CD14-positive monocyte (primary cell): ENCODE measurements around the gene RAB11FIP4. TPM values are rescaled to one million over a fixed set of nuclear protein-coding genes. Genes with fewer than 3 reads are reported as not detected.
A peak's percentile ranks its signal among the peaks of the same experiment; 100 is the strongest.

ENCODE experiments used
- DNase-seq, 3 donors: peaks; one replicate each; pipeline ENCODE4 v3.0.0-alpha.2; 2011 to 2022
- H2AFZ ChIP-seq: 2 replicates; pipeline ENCODE4 v1.6.0; 2012; ENCODE audit warnings: mild to moderate bottlenecking, low read depth, low read length, inconsistent platforms; ENCODE audit not compliant: insufficient read depth, poor library complexity, severe bottlenecking
- H3K27ac ChIP-seq, 2 donors: 1 replicate in 1 of 2; 2 replicates in 1 of 2; pipeline ENCODE4 v1.5.1; 2012 to 2013; ENCODE audit warnings: low read length in 2 of 2, control low read depth in 1 of 2, inconsistent platforms in 1 of 2, low read depth in 1 of 2, mild to moderate bottlenecking in 1 of 2
- H3K27me3 ChIP-seq, 2 donors: one replicate each; pipeline versions ENCODE4 v1.6.0 to v1.6.1; 2011 to 2013; ENCODE audit warnings: low read length in 2 of 2; ENCODE audit not compliant: control insufficient read depth in 2 of 2, insufficient read depth in 2 of 2
- H3K36me3 ChIP-seq, 2 donors: replicated peaks in 1 of 2; 1 replicate in 1 of 2; 2 replicates in 1 of 2; pipeline versions ENCODE4 v1.5.1 to v1.6.1; 2012 to 2013; ENCODE audit warnings: low read length in 2 of 2, control low read depth in 1 of 2, inconsistent platforms in 1 of 2, mild to moderate bottlenecking in 1 of 2; ENCODE audit not compliant: insufficient read depth in 2 of 2, control insufficient read depth in 1 of 2
- H3K4me1 ChIP-seq, 2 donors: 1 replicate in 1 of 2; 2 replicates in 1 of 2; pipeline versions ENCODE4 v1.5.1 to v1.6.1; 2012 to 2013; ENCODE audit warnings: low read length in 2 of 2, control low read depth in 1 of 2, inconsistent platforms in 1 of 2, mild to moderate bottlenecking in 1 of 2, moderate library complexity in 1 of 2; ENCODE audit not compliant: insufficient read depth in 2 of 2, control insufficient read depth in 1 of 2
- H3K4me2 ChIP-seq: replicated peaks from 2 replicates; pipeline ENCODE3; 2012; ENCODE audit warnings: low read length, moderate library complexity, mild to moderate bottlenecking; ENCODE audit not compliant: poor library complexity, severe bottlenecking; ENCODE audit errors: extremely low read depth
- H3K4me3 ChIP-seq, 3 experiments: fragments of 200-600 bp in 1 of 3; sonication (generic) in 1 of 3; replicated peaks in 1 of 3; 1 replicate in 2 of 3; 2 replicates in 1 of 3; pipeline ENCODE4 v1.5.1; 2011 to 2013; ENCODE audit warnings: low read length in 3 of 3, mild to moderate bottlenecking in 3 of 3, control low read depth in 2 of 3, low read depth in 2 of 3, inconsistent platforms in 1 of 3, moderate library complexity in 1 of 3
- H3K79me2 ChIP-seq: 2 replicates; pipeline ENCODE4 v1.6.0; 2012; ENCODE audit warnings: mild to moderate bottlenecking, control low read depth, inconsistent platforms, low read length, moderate library complexity; ENCODE audit not compliant: insufficient read depth
- H3K9ac ChIP-seq: 2 replicates; pipeline ENCODE4 v1.6.0; 2017; ENCODE audit warnings: low read length, mild to moderate bottlenecking; ENCODE audit not compliant: insufficient read depth, poor library complexity, severe bottlenecking
- H3K9me3 ChIP-seq, 2 donors: replicated peaks in 1 of 2; 1 replicate in 1 of 2; 2 replicates in 1 of 2; pipeline versions ENCODE4 v1.5.1 to v1.6.1; 2012 to 2013; ENCODE audit warnings: low read length in 2 of 2, control low read depth in 1 of 2; ENCODE audit not compliant: control insufficient read depth in 1 of 2, insufficient read depth in 1 of 2
- H4K20me1 ChIP-seq: 2 replicates; pipeline ENCODE4 v1.6.0; 2012; ENCODE audit warnings: mild to moderate bottlenecking, low read length, control low read depth, moderate library complexity; ENCODE audit not compliant: insufficient read depth
- H3K27ac Mint-ChIP-seq, 7 donors: one replicate each; pipeline ENCODE4 v1.8.0; 2020; ENCODE audit warnings: mild to moderate bottlenecking in 7 of 7, mixed read lengths in 7 of 7, moderate library complexity in 6 of 7, inconsistent platforms in 2 of 7
- H3K27me3 Mint-ChIP-seq, 3 donors: one replicate each; pipeline ENCODE4 v1.8.0; 2021 to 2022; ENCODE audit warnings: low read depth in 3 of 3, mild to moderate bottlenecking in 3 of 3, mixed read lengths in 3 of 3, moderate library complexity in 3 of 3, inconsistent platforms in 1 of 3
- H3K36me3 Mint-ChIP-seq, 2 donors: one replicate each; pipeline ENCODE4 v1.8.0; 2020; ENCODE audit warnings: mixed read lengths in 2 of 2, inconsistent platforms in 1 of 2, mild to moderate bottlenecking in 1 of 2
- H3K4me1 Mint-ChIP-seq: one replicate; pipeline ENCODE4 v1.8.0; 2020; ENCODE audit warnings: mild to moderate bottlenecking, mixed read lengths
- H3K4me3 Mint-ChIP-seq, 2 donors: one replicate each; pipeline ENCODE4 v1.8.0; 2020; ENCODE audit warnings: mild to moderate bottlenecking in 2 of 2, mixed read lengths in 2 of 2, moderate library complexity in 1 of 2
- H3K9me3 Mint-ChIP-seq, 7 donors: one replicate each; pipeline ENCODE4 v1.8.0; 2020 to 2022; ENCODE audit warnings: mixed read lengths in 7 of 7, mild to moderate bottlenecking in 6 of 7, moderate library complexity in 6 of 7, inconsistent platforms in 2 of 7
- CTCF ChIP-seq: fragments of 200-600 bp; IDR thresholded peaks from one replicate; pipeline ENCODE4 v1.8.0; 2022; ENCODE audit warnings: antibody characterized with exemption, mild to moderate bottlenecking
- WGBS: methylation state at CpG from one replicate; pipeline ENCODE4 v1.1.5; 2013; ENCODE audit warnings: missing lambda C conversion rate; ENCODE audit not compliant: insufficient coverage; 5-methylcytosine and 5-hydroxymethylcytosine counted together
- intact Hi-C, 2 donors: fragments of 100-400 bp; cut with micrococcal nuclease; formaldehyde crosslinking; loops; one replicate each; pipeline versions ENCODE4 v1.15.0 to v1.15.1; 2023
- polyA plus RNA-seq, 3 donors: library from polyadenylated mRNA; depleted of rRNA in 1 of 3; unstranded in 2 of 3; stranded (reverse) in 1 of 3; fragments of 300-500 nt in 2 of 3; fragments of >200 nt in 1 of 3; fragmentation: Illumina TruSeq in 2 of 3; gene quantifications; 1 replicate in 2 of 3; 2 replicates in 1 of 3; pipeline ENCODE4 v1.2.3, GENCODE V29; 2012 to 2021

Gene RAB11FIP4
- polyA plus RNA-seq, 3 donors, result 10.4 to 21.9 (median 16.2) TPM

GRCh38 chr17:31580706-31581490 is 189.4 kb downstream of the RAB11FIP4 start:
- no peaks in the 10 kb centered on the region for H3K9me3 Mint-ChIP-seq
- H3K4me1 Mint-ChIP-seq, result peaks cover 68% of the 10 kb centered on the region
- no peaks in the 10 kb centered on the region for H3K79me2 ChIP-seq
- no peaks in the 10 kb centered on the region for H4K20me1 ChIP-seq
- peak overlapping the region in 1 of 3 experiments; percentile 49 for H3K4me3 ChIP-seq
- H3K9me3 ChIP-seq, result no peaks in the 10 kb centered on the region
- H2AFZ ChIP-seq, result peak overlapping the region; percentile 76
- H3K4me1 ChIP-seq, result peaks cover 65 to 71% of the 10 kb centered on the region in 2 donors
- H3K36me3 ChIP-seq, result no peaks in the 10 kb centered on the region
- peak; percentile 93 to 97 (median 95) for DNase-seq
- peaks cover 0 to 1% (median 0%) of the 10 kb centered on the region in 3 donors for H3K27me3 Mint-ChIP-seq
- 14% methylated on average over 15 of the region's 16 CpGs for WGBS
- H3K4me3 Mint-ChIP-seq, result peak overlapping the region in 1 of 2 donors; percentile 67
- H3K27ac Mint-ChIP-seq, result peak overlapping the region; percentile 93 to 98 (median 97)
- peaks cover 0 to 1% of the 10 kb centered on the region in 2 donors for H3K36me3 Mint-ChIP-seq
- intact Hi-C loops, result loop anchor here in 1 of 2 donors (1.0 to 10.0 kb wide), 3 partner anchors 15 to 101 kb away; no protein-coding TSS in a partner anchor
- peak overlapping the region; percentile 74 for H3K9ac ChIP-seq
- H3K27me3 ChIP-seq, result no peaks in the 10 kb centered on the region
- TF ChIP-seq CTCF, result no peak
- peak overlapping the region; percentile 65 for H3K4me2 ChIP-seq
- peak overlapping the region; percentile 93 to 95 for H3K27ac ChIP-seq

- 92% methylated on average over 4 of the region's 4 CpGs for WGBS
- Histone ChIP-seq H3K4me1 (peaks cover 65 to 71% of the 10 kb centered on the region in 2 donors), H3K36me3 (no peaks in the 10 kb centered on the region), H2AFZ (peak overlapping the region; percentile 76), H3K9me3 (no peaks in the 10 kb centered on the region), H3K4me3 (peak overlapping the region in 1 of 3 experiments; percentile 49), H3K79me2 (no peaks in the 10 kb centered on the region), H3K4me2 (peak overlapping the region; percentile 65), H4K20me1 (no peaks in the 10 kb centered on the region), H3K27ac (peak overlapping the region; percentile 93 to 95), H3K9ac (peak overlapping the region; percentile 74), H3K27me3 (no peaks in the 10 kb centered on the region)
- peaks cover 0 to 1% of the 10 kb centered on the region in 2 donors for H3K36me3 Mint-ChIP-seq
- H3K27me3 Mint-ChIP-seq, result peaks cover 0 to 1% (median under 1%) of the 10 kb centered on the region in 3 donors
- H3K27ac Mint-ChIP-seq, result peak overlapping the region; percentile 93 to 98 (median 97)
- H3K4me3 Mint-ChIP-seq, result peak overlapping the region in 1 of 2 donors; percentile 83
- no peak for TF ChIP-seq CTCF
- intact Hi-C loops, result loop anchor here in 1 of 2 donors (1.0 to 10.0 kb wide), 3 partner anchors 15 to 101 kb away; no protein-coding TSS in a partner anchor
- H3K9me3 Mint-ChIP-seq, result no peaks in the 10 kb centered on the region
- peaks cover 69% of the 10 kb centered on the region for H3K4me1 Mint-ChIP-seq
- no peak for DNase-seq
Observed at GRCh38 chr17:31581491-31581890, 190.0 kb downstream of the RAB11FIP4 start.
